GM19025 (cell line): Measurements from ENCODE around the gene SLC41A2.
"Not testable (repeated sequence)": the region's sequence is repeated elsewhere in the genome, so short reads cannot be mapped to it uniquely, and the experiment has no call there.

Source experiments
- ATAC-seq: cut with Tn5 transposase; IDR thresholded peaks from one replicate; pipeline ENCODE4 v1.9.1; 2021; ENCODE audit warnings: mild to moderate bottlenecking, low read depth, moderate library complexity; ENCODE audit not compliant: unreplicated experiment

The SLC41A2 gene, protein sequence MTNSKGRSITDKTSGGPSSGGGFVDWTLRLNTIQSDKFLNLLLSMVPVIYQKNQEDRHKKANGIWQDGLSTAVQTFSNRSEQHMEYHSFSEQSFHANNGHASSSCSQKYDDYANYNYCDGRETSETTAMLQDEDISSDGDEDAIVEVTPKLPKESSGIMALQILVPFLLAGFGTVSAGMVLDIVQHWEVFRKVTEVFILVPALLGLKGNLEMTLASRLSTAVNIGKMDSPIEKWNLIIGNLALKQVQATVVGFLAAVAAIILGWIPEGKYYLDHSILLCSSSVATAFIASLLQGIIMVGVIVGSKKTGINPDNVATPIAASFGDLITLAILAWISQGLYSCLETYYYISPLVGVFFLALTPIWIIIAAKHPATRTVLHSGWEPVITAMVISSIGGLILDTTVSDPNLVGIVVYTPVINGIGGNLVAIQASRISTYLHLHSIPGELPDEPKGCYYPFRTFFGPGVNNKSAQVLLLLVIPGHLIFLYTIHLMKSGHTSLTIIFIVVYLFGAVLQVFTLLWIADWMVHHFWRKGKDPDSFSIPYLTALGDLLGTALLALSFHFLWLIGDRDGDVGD

DNA sequence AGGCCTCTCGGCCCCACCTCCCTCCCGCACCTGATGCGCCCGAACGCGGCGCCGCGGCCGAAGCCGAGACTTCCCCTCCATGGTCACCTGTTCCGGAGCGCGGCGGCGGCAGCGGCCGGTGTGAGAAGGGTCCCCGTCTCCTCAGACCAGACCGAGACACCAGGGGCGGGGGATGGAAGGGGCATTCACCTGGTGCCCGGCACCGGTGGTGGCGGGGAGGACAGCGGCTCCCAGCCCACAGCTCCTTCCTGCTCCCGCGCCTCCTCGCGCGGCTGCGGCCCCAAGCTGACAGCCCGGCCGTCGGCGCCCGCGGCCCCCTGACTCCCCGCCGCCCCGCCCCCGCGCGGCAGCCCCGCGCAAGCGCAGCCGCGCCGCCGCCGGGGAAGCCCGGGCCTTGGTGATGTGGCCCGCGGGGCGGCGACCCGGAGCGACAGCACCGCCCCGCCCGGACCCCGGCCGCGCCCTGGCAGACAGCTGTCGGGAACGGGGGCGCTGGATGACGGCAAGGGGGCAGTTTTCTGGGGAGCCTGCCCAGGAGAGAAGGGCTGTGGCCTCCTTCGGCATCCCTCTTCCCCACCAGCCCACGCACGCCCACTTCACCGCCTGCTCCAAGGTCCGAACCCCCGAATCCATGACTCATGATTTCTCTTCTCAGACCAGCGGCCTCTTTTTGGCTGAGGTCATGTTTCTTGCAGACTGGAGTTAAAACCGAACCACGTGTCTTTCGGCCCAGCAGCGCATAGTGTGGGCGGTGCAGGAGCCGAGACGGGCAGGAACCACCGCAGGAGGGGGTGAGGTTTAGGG lies at the start of gene SLC41A2:
Gene SLC41A2 (minus strand): TSS at position 290 of the 804 bp plus-strand sequence. CDS start 29,763 bp downstream, outside the sequence.
- peak; percentile 72 for ATAC-seq

DNA sequence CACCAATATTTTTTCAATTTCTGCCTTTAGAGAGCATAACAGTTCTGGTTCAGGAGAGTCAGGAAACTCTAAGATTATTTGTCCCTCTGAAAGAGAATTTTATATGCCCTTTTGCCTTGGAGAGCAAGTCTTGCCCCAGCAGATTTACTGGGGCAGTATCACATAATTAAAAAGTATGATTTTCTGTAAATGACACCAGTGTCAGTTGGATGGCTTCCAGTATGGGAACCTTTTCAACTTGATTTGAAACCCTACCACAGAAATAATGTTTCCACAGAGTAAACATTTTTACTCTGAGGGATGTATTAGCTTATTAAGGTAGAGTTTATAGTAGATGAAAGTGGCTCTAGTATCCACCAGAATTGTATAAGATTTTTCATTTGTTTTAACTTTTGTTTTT lies 43.4 kb upstream of the SLC41A2 start:
- ATAC-seq: no peak

- no peak for ATAC-seq
Observed at GRCh38 chr12:104999347-104999685, 41.2 kb upstream of the SLC41A2 start.

GRCh38 chr12:104998423-104999346 lies 40.6 kb upstream of the SLC41A2 start:
- no peak for ATAC-seq

DNA sequence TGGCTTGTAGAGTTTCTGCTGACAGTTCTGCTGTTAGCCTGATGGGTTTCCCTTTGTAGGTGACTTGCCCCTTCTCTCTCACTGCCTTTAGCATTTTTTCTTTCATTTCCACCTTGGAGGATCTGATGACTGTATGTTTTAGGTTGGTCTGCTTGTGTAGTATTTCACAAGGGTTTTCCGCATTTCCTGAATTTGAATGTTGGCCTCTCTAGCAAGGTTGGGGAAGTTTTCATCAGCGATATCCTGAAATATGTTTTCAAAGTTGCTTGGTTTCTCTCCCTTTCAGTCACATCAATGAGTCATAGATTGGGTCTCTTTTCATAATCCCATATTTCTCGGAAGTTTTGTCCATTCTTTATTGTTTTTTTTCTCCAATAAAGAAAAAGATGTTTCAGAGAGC lies 39.5 kb upstream of the SLC41A2 start:
- no peak for ATAC-seq

GRCh38 chr12:104994336-104994735 lies 36.2 kb upstream of the SLC41A2 start:
- no peak for ATAC-seq

- no peak for ATAC-seq
Observed at GRCh38 chr12:104991565-104992128, 33.6 kb upstream of the SLC41A2 start.

DNA sequence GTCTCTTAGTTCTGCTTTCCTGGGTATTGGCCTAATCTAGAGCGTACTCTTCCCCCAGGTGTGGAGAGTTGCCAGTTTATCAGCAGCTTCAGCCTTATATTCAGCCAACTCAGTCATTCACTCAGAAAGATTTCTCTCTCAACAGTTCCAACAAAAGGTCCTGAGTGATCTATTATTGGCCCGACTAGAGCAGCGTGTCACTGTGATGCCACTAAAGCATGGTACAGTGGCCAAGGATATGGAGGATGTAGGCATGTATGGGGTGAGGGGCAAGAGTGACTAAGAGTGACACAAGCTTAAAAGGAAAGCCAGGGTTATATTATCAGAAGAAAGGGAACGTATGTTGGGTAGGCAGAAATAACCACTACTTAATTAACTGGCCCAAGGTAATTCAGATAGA lies 32.9 kb upstream of the SLC41A2 start:
- no peak for ATAC-seq

GRCh38 chr12:104986022-104986941 lies 28.2 kb upstream of the SLC41A2 start, which contains the start of gene NOPCHAP1:
NOPCHAP1 (plus strand) TSS chr12:104986316; CDS start chr12:104986353, 37 bp downstream.
- peak; percentile 97 for ATAC-seq

- ATAC-seq: no peak
Observed at GRCh38 chr12:104985206-104985605, 27.1 kb upstream of the SLC41A2 start.

DNA sequence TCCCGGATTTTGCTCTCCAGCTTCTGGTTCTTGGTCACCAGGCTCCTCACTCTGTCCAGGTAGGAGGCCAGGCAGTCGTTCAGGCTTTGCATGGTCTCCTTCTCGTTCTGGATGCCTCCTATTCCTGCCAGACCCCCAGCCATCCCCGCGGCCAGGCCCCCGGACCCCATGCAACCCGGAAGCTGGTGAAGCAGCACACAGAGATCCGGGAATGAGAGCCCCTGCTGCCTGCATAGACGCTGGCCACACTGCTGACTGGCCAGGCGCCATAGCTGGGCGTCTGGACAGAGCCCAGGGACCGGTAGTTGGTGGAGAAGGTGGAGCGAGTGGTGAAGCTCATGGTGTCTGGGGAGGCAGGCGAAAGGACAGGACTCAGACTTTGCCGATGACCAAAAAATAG lies 19.6 kb upstream of the SLC41A2 start:
- not testable (repeated sequence) for ATAC-seq

DNA sequence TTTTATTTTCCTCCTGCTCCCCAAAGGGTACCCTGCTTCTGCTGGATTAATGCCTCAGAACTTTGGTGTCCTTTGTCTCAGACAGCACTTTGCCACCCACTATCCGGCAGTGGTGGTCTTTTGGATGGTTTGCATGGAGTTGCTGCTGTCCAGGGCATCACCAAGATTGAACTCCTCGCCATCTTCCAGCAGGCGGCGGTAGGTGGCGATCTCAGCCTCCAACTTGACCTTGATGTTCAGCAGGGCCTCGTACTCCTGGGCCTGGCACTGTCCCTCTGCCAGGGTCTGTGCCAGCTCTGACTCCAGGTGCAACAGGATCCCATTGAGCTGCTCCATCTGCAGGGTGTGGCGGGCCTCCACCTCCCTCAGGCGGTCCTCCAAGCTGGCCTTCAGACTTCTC lies 18.6 kb upstream of the SLC41A2 start:
- no peak for ATAC-seq

DNA sequence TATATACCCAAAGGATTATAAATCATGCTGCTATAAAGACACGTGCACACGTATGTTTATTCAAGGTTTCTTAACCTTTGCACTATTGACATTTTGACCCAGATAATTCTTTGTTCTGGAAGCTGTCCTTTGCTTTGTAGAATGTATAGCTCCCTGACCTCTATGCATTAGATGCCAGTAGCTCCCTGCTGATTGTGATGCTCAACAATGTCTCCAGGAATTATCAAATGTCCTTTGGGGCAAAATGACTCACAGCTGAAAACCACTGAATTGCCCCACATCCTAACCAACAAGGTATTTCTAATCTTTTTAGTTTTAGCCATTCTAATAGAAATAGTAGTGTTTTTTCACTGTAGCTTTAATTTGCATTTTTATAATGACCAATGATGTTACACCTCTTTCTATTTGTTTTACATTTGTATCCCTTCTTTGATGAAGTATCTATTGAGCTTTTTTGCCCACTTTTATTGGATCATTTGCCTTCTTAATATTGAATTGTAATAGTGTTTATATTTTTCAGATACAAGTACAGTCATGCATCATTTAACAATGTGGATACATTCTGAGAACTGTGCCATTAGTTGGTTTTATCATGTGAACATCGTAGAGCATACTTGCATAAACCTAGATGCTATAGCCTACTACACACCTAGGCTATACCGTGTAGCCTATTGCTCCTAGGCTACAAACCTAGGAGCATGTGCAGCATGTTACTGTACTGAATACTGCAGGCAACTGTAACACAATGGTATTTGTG lies 17.7 kb upstream of the SLC41A2 start:
- no peak for ATAC-seq

- peak; percentile 96 for ATAC-seq
Observed at GRCh38 chr12:104974626-104975290, 16.7 kb upstream of the SLC41A2 start.

GRCh38 chr12:104973250-104973649 lies 15.2 kb upstream of the SLC41A2 start:
- ATAC-seq: no peak

- no peak for ATAC-seq
Observed at GRCh38 chr12:104971306-104971705, 13.2 kb upstream of the SLC41A2 start.

- ATAC-seq: no peak
Observed at GRCh38 chr12:104969343-104969742, 11.3 kb upstream of the SLC41A2 start.

DNA sequence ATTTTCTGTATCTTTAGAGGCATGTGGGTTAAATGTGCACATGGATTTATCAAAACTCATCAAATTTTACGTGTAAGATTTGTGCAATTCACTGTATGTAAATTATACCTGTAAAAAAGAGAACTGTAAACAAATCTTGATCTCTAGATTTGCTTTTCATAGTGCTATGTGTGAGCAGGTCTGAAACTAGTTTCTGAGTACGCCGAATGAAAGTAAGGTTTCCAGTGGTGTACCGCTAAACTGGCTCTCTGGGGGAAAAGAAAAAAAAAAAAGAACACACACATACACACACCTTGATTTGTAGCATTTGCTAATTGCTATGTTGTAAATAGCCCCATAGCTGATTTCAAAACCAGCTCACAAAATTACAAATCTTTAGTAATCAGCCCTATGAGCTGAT lies 8.6 kb upstream of the SLC41A2 start:
- no peak for ATAC-seq
